ENCODE results near the gene GAS2L2. TPM values are rescaled to one million over a fixed set of nuclear protein-coding genes. Genes with fewer than 3 reads are reported as not detected.
A peak's percentile ranks its signal among the peaks of the same experiment; 100 is the strongest.
"Not testable (repeated sequence)": the region's sequence is repeated elsewhere in the genome, so short reads cannot be mapped to it uniquely, and the experiment has no call there.

The GAS2L2 gene
- total RNA-seq, 1 donor: not detected

DNA sequence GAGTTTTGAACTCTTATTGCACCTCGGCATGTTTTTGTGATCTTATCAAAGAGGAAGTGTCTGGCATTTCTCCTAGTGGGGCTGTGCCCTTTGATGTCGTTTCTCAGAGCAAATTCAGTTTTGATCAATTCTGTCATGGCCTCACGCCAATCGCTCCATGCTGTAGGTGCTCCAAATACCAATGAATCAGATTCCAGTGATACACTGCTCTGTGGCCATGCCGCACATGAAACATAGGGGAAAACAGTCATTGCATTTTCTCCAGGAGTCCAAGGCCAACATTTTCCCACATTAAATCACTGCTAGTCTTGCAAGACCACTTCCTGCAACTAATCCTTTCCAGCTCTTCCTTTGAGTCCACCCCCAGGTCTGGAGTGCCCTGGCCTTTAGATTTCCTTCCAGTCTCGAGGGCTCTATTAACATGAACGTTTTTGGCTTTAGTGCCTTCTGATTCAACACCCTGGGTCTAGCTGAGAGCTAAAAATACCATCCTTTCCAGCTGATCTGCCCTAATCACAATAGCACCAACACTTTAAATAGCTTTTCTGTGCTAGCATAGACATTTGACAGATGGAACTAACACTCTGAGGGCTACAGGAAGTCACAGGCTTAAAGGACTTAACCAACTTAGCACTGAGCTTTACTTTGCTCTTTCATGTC is 39.8 kb downstream of the GAS2L2 start:
- no peak overlapping the region for H3K4me3 ChIP-seq (ENCODE audit: low read depth, low read length)
- peak; percentile 91 for DNase-seq (ENCODE audit: low read depth)
- TF ChIP-seq, protein P1, sequence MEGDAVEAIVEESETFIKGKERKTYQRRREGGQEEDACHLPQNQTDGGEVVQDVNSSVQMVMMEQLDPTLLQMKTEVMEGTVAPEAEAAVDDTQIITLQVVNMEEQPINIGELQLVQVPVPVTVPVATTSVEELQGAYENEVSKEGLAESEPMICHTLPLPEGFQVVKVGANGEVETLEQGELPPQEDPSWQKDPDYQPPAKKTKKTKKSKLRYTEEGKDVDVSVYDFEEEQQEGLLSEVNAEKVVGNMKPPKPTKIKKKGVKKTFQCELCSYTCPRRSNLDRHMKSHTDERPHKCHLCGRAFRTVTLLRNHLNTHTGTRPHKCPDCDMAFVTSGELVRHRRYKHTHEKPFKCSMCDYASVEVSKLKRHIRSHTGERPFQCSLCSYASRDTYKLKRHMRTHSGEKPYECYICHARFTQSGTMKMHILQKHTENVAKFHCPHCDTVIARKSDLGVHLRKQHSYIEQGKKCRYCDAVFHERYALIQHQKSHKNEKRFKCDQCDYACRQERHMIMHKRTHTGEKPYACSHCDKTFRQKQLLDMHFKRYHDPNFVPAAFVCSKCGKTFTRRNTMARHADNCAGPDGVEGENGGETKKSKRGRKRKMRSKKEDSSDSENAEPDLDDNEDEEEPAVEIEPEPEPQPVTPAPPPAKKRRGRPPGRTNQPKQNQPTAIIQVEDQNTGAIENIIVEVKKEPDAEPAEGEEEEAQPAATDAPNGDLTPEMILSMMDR (IDR thresholded peaks at IDR 0.05; ENCODE audit: insufficient read depth, low read length): no peak

DNA sequence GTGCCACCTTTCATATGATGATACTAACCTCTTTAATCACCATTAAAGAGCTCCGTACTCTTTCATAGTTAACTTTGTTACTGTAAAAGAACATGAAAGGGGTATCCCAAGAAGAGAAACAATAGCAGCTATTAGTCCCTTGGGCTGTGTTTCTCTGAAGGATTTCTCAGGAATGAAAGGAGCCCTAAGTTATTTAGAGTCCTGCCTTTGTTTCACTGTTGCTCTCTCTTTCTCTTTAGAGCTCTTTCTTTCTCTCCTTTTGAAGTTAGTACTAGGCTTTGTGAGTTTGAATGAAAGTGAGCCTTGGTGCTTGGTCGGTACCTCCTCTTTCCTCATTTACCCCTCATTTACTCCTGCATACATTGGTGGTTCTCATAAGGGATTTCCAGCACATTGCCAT is 42.1 kb downstream of the GAS2L2 start:
- TF ChIP-seq, protein P1 (IDR thresholded peaks at IDR 0.05; ENCODE audit: insufficient read depth, low read length): no peak
- no peak overlapping the region for H3K4me3 ChIP-seq (ENCODE audit: low read depth, low read length)
- no peak for DNase-seq (ENCODE audit: low read depth)

- DNase-seq (ENCODE audit: low read depth): peak; percentile 69
- TF ChIP-seq, protein P1 (IDR thresholded peaks at IDR 0.05; ENCODE audit: insufficient read depth, low read length): no peak
- no peak overlapping the region for H3K4me3 ChIP-seq (ENCODE audit: low read depth, low read length)
Measured at GRCh38 chr17:35709874-35710273, 43.2 kb downstream of the GAS2L2 start.

- H3K4me3 ChIP-seq (ENCODE audit: low read depth, low read length): no peak overlapping the region
- TF ChIP-seq, protein P1 (IDR thresholded peaks at IDR 0.05; ENCODE audit: insufficient read depth, low read length): no peak
- no peak for DNase-seq (ENCODE audit: low read depth)
Measured at GRCh38 chr17:35708951-35709350, 44.1 kb downstream of the GAS2L2 start.

DNA sequence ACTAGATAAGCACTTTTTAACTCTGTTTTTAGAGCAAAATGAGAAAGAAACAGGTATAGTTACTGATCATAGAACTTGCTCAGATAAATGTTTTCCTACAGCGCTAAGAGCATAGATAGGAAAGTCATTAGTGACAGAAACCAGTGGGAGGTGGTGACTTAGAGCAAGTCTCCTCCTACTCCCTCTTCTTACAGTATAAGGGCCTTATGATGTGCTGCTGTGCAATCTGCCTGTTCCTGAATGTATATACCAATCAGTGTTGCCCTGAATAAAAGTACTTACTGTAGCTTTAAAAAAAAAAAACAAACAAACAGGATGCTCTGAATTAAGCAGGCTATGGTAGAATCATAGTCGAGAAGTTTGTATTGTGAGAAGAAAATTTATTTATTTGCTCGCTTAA is 44.9 kb downstream of the GAS2L2 start:
- no peak overlapping the region for H3K4me3 ChIP-seq (ENCODE audit: low read depth, low read length)
- DNase-seq (ENCODE audit: low read depth): no peak
- TF ChIP-seq, protein P1 (IDR thresholded peaks at IDR 0.05; ENCODE audit: insufficient read depth, low read length): no peak

GRCh38 chr17:35705705-35706104 is 47.3 kb downstream of the GAS2L2 start:
- TF ChIP-seq, protein P1 (IDR thresholded peaks at IDR 0.05; ENCODE audit: insufficient read depth, low read length): no peak
- no peak for DNase-seq (ENCODE audit: low read depth)

GRCh38 chr17:35705230-35705629 is 47.8 kb downstream of the GAS2L2 start:
- TF ChIP-seq, protein P1 (IDR thresholded peaks at IDR 0.05; ENCODE audit: insufficient read depth, low read length): no peak
- no peak for DNase-seq (ENCODE audit: low read depth)
- H3K4me3 ChIP-seq (ENCODE audit: low read depth, low read length): no peak overlapping the region

More at GRCh38 chr17:35705705-35706104, 47.3 kb downstream of the GAS2L2 start:
- H3K4me3 ChIP-seq (ENCODE audit: low read depth, low read length): no peak overlapping the region

DNA sequence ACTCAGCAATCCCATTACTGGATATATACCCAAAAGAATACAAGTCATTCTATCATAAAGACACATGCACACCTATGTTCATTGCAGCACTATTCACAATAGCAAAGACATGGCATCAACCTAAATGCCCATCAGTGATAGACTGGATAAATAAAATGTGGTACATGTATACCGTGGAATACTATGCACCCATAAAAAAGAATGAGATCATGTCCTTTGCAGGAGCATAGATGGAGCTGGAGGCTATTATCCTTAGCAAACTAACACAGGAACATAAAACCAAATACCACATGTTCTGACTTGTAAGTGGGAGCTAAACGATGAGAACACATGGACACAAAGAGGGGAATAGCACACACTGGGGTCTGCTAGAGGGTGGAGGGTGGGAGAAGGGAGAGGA is 49.7 kb downstream of the GAS2L2 start:
- not testable (repeated sequence) for DNase-seq (ENCODE audit: low read depth); H3K4me3 ChIP-seq (ENCODE audit: low read depth, low read length)
